ENCODE results near the gene ANKRD23. TPM values are rescaled to one million over a fixed set of nuclear protein-coding genes. Genes with fewer than 3 reads are reported as not detected.

ANKRD23 gene
- total and polyA plus RNA-seq, 2 of the 8 experiments (the other 6 are each of a cell fraction or from before 2014, with no cell fraction given), result 3.4 to 3.5 TPM

DNA sequence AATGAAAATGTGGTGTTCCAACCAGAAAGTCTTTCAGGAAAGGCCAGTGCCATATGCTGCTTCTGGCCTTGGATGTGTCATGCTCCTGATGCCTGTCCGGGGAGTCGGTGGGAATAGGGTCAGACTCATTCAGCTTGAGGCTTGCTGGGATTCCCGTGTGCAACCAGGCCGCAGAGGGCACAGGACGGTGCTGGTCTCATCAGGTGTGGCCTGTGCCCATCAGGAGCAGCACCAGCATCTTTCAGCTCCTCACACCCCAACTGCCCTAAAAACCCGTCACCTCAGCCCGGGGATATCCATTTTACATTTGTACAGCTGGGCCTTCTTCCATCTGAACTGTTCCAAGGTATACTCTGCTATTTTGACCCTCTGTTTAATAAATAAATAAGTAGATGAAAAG is 41.1 kb downstream of the ANKRD23 start:
- POLR2A ChIA-PET (ENCODE audit: partially characterized antibody), result no interaction called here
- Histone ChIP-seq H2AFZ (ENCODE audit: low read length) (no peak overlapping the region), H2BK120ac (replicated peaks; ENCODE audit: low read depth, low read length) (no peak overlapping the region), H3K9me3 (ENCODE audit: insufficient read depth in 2 of 2, low read depth in 1 of 2, low read length in 1 of 2) (no peaks in the 10 kb centered on the region), H2BK20ac (ENCODE audit: low read length) (no peak overlapping the region), H3K27me3 (replicated peaks in 1 of 4; ENCODE audit: control insufficient read depth in 3 of 4, extremely low read depth in 1 of 4, insufficient read depth in 3 of 4, low read length in 3 of 4) (no peaks in the 10 kb centered on the region), H3K9ac (replicated peaks in 1 of 4; ENCODE audit: extremely low read depth in 1 of 4, low read depth in 3 of 4, low read length in 3 of 4) (no peak overlapping the region), H3K18ac (ENCODE audit: extremely low read depth, low read length) (no peak overlapping the region), H3K4ac (replicated peaks; ENCODE audit: insufficient read length, low read depth, low read length) (no peak overlapping the region), H4K91ac (replicated peaks; ENCODE audit: insufficient read length, low read length) (no peak overlapping the region), H3K4me1 (replicated peaks in 1 of 4; ENCODE audit: control insufficient read depth in 3 of 4, insufficient read depth in 4 of 4, low read length in 3 of 4) (no peaks in the 10 kb centered on the region; a peak in 2 of 7 replicates), H3K14ac (ENCODE audit: insufficient read length) (no peak overlapping the region), H3K23me2 (ENCODE audit: low read depth, low read length) (peaks cover 7% of the 10 kb centered on the region; the same call in 1 of the 2 replicates), H3K56ac (replicated peaks; ENCODE audit: insufficient read length, low read depth, low read length) (no peak overlapping the region), H3K79me2 (ENCODE audit: control insufficient read depth in 1 of 2, insufficient read depth in 2 of 2, low read length in 2 of 2) (no peaks in the 10 kb centered on the region), H2BK12ac (ENCODE audit: low read depth, low read length) (no peak overlapping the region), H2AK5ac (ENCODE audit: low read depth, low read length) (no peak overlapping the region), H3K36me3 (ENCODE audit: control insufficient read depth in 2 of 4, insufficient read depth in 4 of 4, low read length in 3 of 4) (peaks cover 0 to 6% (median 5%) of the 10 kb centered on the region in 4 experiments; a peak in 3 of 8 replicates), H3K23ac (ENCODE audit: insufficient read length) (no peak overlapping the region), H4K8ac (ENCODE audit: extremely low read depth, insufficient read depth, low read length) (no peak overlapping the region), H3K79me1 (ENCODE audit: low read depth, low read length) (no peaks in the 10 kb centered on the region), H2BK5ac (ENCODE audit: low read depth, low read length) (no peak overlapping the region), H3K27ac (ENCODE audit: low read depth, low read length) (no peak overlapping the region), H4K20me1 (replicated peaks in 1 of 2; ENCODE audit: control insufficient read depth in 1 of 2, insufficient read depth in 2 of 2, low read length in 2 of 2) (peaks cover 0 to 5% of the 10 kb centered on the region in 2 experiments), H4K5ac (ENCODE audit: insufficient read length, low read depth, low read length) (no peak overlapping the region), H3K4me2 (ENCODE audit: insufficient read depth in 1 of 2, low read depth in 2 of 2, low read length in 2 of 2) (no peak overlapping the region), H2BK15ac (ENCODE audit: low read length) (no peak overlapping the region), H3K4me3 (ENCODE audit: extremely low read depth in 1 of 4, insufficient read depth in 2 of 4, low read depth in 3 of 4, low read length in 4 of 4) (no peak overlapping the region)
- FAIRE-seq (no peak), DNase-seq (ENCODE audit: low read depth in 1 of 2, low spot score in 2 of 2) (no peak)
- CTCF ChIA-PET (ENCODE audit: partially characterized antibody), result interaction anchor here (0.8 to 1.2 kb wide), 4 partner anchors 34 to 294 kb away, joined by 3 read pairs; no protein-coding TSS in a partner anchor
- 89% methylated on average over 7 of the region's 7 CpGs; no CpG with 5 or more reads in 1 of the 2 experiments for WGBS, 2 experiments (ENCODE audit: extremely low coverage in 1 of 2, insufficient coverage in 1 of 2, insufficient read length in 1 of 2, insufficient replicate concordance in 2 of 2, low coverage in 1 of 2, low lambda C conversion rate in 2 of 2, missing lambda C conversion rate in 1 of 2)
- TF ChIP-seq GTF2F1 (IDR thresholded peaks at IDR 0.05; ENCODE audit: borderline replicate concordance, low read depth, low read length), result no peak

All from H1 (cell line).